ENCODE data around the gene MARCO. TPM values are rescaled to one million over a fixed set of nuclear protein-coding genes. Genes with fewer than 3 reads are reported as not detected.

MARCO gene
- under 1 TPM in 1 of 2 donors, not detected in 1; 0.57 TPM for total RNA-seq

GRCh38 chr2:118942031-118942430 is at the start of gene MARCO:
TSS of gene MARCO (plus strand) at chr2:118942194. CDS start at chr2:118942301, 107 bp downstream.
- Histone ChIP-seq H3K4me1 (replicated peaks) (no peaks in the 10 kb centered on the region), H3K27me3 (replicated peaks; ENCODE audit: insufficient read depth) (no peaks in the 10 kb centered on the region), H3K27ac (no peak within 1 kb of the TSS), H3K4me3 (no peak within 1 kb of the TSS), H3K9me3 (no peaks in the 10 kb centered on the region), H3K36me3 (no peaks in the 10 kb centered on the region)
- intact Hi-C loops (cut with DNase I): no loop called here
- 79% methylated on average over 7 of the region's 7 CpGs for WGBS
- TF ChIP-seq POLR2AphosphoS5 (IDR thresholded peaks at IDR 0.05): no peak
- TF ChIP-seq POLR2A (IDR thresholded peaks at IDR 0.05): no peak
- DNase-seq (ENCODE audit: low spot score): no peak

- Histone ChIP-seq H3K27ac (no peak overlapping the region), H3K27me3 (replicated peaks; ENCODE audit: insufficient read depth) (no peaks in the 10 kb centered on the region), H3K36me3 (no peaks in the 10 kb centered on the region), H3K4me3 (no peak overlapping the region), H3K4me1 (replicated peaks) (no peaks in the 10 kb centered on the region), H3K9me3 (no peaks in the 10 kb centered on the region)
- WGBS: 94% methylated on average over 3 of the region's 3 CpGs
- intact Hi-C loops (cut with DNase I): no loop called here
- no peak for DNase-seq (ENCODE audit: low spot score)
- TF ChIP-seq POLR2A (IDR thresholded peaks at IDR 0.05): no peak
- TF ChIP-seq CTCF (IDR thresholded peaks at IDR 0.05): no peak
Observed at GRCh38 chr2:118893100-118893499, 48.9 kb upstream of the MARCO start.

- Histone ChIP-seq H3K4me1 (replicated peaks) (no peaks in the 10 kb centered on the region), H3K36me3 (no peaks in the 10 kb centered on the region), H3K27ac (no peak overlapping the region), H3K4me3 (no peak overlapping the region), H3K27me3 (replicated peaks; ENCODE audit: insufficient read depth) (no peaks in the 10 kb centered on the region), H3K9me3 (no peaks in the 10 kb centered on the region)
- no peak for DNase-seq (ENCODE audit: low spot score)
- WGBS: 73% methylated on average over 11 of the region's 11 CpGs
- no peak for TF ChIP-seq CTCF (IDR thresholded peaks at IDR 0.05)
- no peak for TF ChIP-seq POLR2AphosphoS5 (IDR thresholded peaks at IDR 0.05)
- TF ChIP-seq POLR2A (IDR thresholded peaks at IDR 0.05): no peak
- intact Hi-C loops (cut with DNase I): no loop called here
Observed at GRCh38 chr2:118902266-118903028, 39.5 kb upstream of the MARCO start.

- TF ChIP-seq CTCF (IDR thresholded peaks at IDR 0.05) (no peak), POLR2A (IDR thresholded peaks at IDR 0.05) (no peak)
- intact Hi-C loops (cut with DNase I): no loop called here
- WGBS: 79% methylated on average over 2 of the region's 2 CpGs
Observed at GRCh38 chr2:118903029-118903351, 39.0 kb upstream of the MARCO start.

GRCh38 chr2:118903551-118904479 is 38.2 kb upstream of the MARCO start:
- no peak for DNase-seq (ENCODE audit: low spot score)
- H3K27me3 ChIP-seq (replicated peaks; ENCODE audit: insufficient read depth): no peaks in the 10 kb centered on the region
- no peaks in the 10 kb centered on the region for H3K4me1 ChIP-seq (replicated peaks)
- no peaks in the 10 kb centered on the region for H3K9me3 ChIP-seq
- TF ChIP-seq CTCF (IDR thresholded peaks at IDR 0.05) (no peak), POLR2A (IDR thresholded peaks at IDR 0.05) (no peak), POLR2AphosphoS5 (IDR thresholded peaks at IDR 0.05) (no peak)
- no peak overlapping the region for H3K27ac ChIP-seq
- intact Hi-C loops (cut with DNase I): no loop called here
- WGBS: 63% methylated on average over 11 of the region's 11 CpGs
- H3K36me3 ChIP-seq: no peaks in the 10 kb centered on the region
- no peak overlapping the region for H3K4me3 ChIP-seq

More at GRCh38 chr2:118903029-118903351, 39.0 kb upstream of the MARCO start:
- Histone ChIP-seq H3K36me3 (no peaks in the 10 kb centered on the region), H3K27me3 (replicated peaks; ENCODE audit: insufficient read depth) (no peaks in the 10 kb centered on the region), H3K27ac (no peak overlapping the region), H3K9me3 (no peaks in the 10 kb centered on the region), H3K4me3 (no peak overlapping the region), H3K4me1 (replicated peaks) (no peaks in the 10 kb centered on the region)
- no peak for DNase-seq (ENCODE audit: low spot score)

Measured in prostate gland (tissue), 2 donors.